Gastrocnemius medialis (tissue), 4 donors: ENCODE measurements around the gene RSPH6A.

Experiments used
- CTCF ChIP-seq, 5 experiments: fragments of 450-650 bp in 3 of 5; fragments of 200-600 bp in 2 of 5; sonication (generic) in 2 of 5; IDR thresholded peaks in 4 of 5; conservative IDR thresholded peaks in 1 of 5; 1 replicate in 4 of 5; 2 replicates in 1 of 5; pipeline ENCODE4 v1.5.1; 2016 to 2019; ENCODE audit warnings: antibody characterized with exemption in 5 of 5, mild to moderate bottlenecking in 3 of 5, moderate library complexity in 3 of 5
- POLR2A ChIP-seq, 2 donors: fragments of 450-650 bp; IDR thresholded peaks; one replicate each; pipeline ENCODE4 v1.6.1; 2017; ENCODE audit warnings: antibody characterized with exemption in 2 of 2, mild to moderate bottlenecking in 2 of 2, moderate library complexity in 2 of 2

GRCh38 chr19:45821103-45821521 lies 6.0 kb upstream of the RSPH6A start:
- TF ChIP-seq POLR2A (IDR thresholded peaks at IDR 0.05) (no peak), CTCF (IDR thresholded peaks at IDR 0.05 in 4 of 5, conservative IDR thresholded peaks at IDR 0.05 in 1 of 5) (no peak)
